Prostate gland (tissue), 2 donors: ENCODE data around the gene RPL41. TPM values are rescaled to one million over a fixed set of nuclear protein-coding genes. Genes with fewer than 3 reads are reported as not detected.

ENCODE experiments used
- DNase-seq: peaks from one replicate; pipeline ENCODE4 v3.0.0-alpha.2; 2019; ENCODE audit warnings: low spot score
- H3K27ac ChIP-seq, 2 donors: fragments of 200-600 bp; sonication (generic); 2 replicates each; pipeline ENCODE4 v1.5.1; 2017 to 2019
- H3K27me3 ChIP-seq: fragments of 200-600 bp; sonication (generic); replicated peaks from 2 replicates; pipeline ENCODE4 v1.5.1; 2019; ENCODE audit not compliant: insufficient read depth
- H3K36me3 ChIP-seq, 2 donors: fragments of 200-600 bp; sonication (generic); 1 replicate in 1 of 2; 2 replicates in 1 of 2; pipeline versions ENCODE4 v1.5.1 to v1.8.1; 2017 to 2019
- H3K4me1 ChIP-seq: fragments of 200-600 bp; sonication (generic); replicated peaks from 2 replicates; pipeline ENCODE4 v1.5.1; 2019
- H3K4me3 ChIP-seq, 2 donors: fragments of 200-600 bp; sonication (generic); 2 replicates each; pipeline ENCODE4 v1.5.1; 2017 to 2019
- H3K9me3 ChIP-seq: fragments of 200-600 bp; sonication (generic); 2 replicates; pipeline ENCODE4 v1.5.1; 2017
- POLR2A ChIP-seq: fragments of 450-650 bp; IDR thresholded peaks from one replicate; pipeline ENCODE4 v1.6.1; 2016; ENCODE audit warnings: antibody characterized with exemption, mild to moderate bottlenecking
- POLR2AphosphoS5 ChIP-seq: sonication (generic); formaldehyde crosslinking; IDR thresholded peaks from one replicate; pipeline ENCODE4 v1.6.1; 2017; ENCODE audit warnings: antibody characterized with exemption
- WGBS: methylation state at CpG from one replicate; pipeline ENCODE4 v1.1.5; 2018; 5-methylcytosine and 5-hydroxymethylcytosine counted together
- intact Hi-C: fragments of 100-400 bp; cut with DNase I; formaldehyde crosslinking; loops from one replicate; pipeline ENCODE4 v1.14.2; 2022
- total RNA-seq, 2 donors: library from RNA; depleted of rRNA; stranded (reverse); fragments of >200 nt; gene quantifications; one replicate each; pipeline ENCODE4 v1.1.0, GENCODE V29; 2016
- TF ChIP-seq, protein P1 (sequence below), 4 experiments: fragments of 200-600 bp in 2 of 4; fragments of 450-650 bp in 2 of 4; sonication (generic) in 2 of 4; IDR thresholded peaks; 1 replicate in 3 of 4; 2 replicates in 1 of 4; pipeline ENCODE4 v1.5.1; 2016 to 2019; ENCODE audit warnings: antibody characterized with exemption in 4 of 4, mild to moderate bottlenecking in 2 of 4, moderate library complexity in 2 of 4

RPL41 gene
- total RNA-seq, 2 donors from 2014 or later: 2,549 to 4,385 TPM

DNA sequence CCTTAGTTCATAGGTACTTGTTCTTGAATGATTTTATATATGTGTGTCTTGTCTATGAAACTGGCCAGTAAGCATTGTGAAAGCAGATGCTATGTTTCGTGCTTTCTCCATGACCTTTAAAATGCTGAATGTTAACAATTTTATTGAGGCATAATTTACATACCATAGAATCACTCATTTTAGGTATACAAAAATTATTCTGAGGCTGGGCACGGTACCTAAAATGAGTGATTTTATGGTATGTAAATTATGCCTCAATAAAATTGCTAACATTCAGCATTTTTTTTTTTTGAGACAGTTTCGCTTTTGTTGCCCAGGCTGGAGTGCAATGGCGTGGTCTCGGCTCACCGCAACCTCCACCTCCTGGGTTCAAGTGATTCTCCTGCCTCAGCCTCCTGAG, 18.5 kb downstream of the RPL41 start:
- intact Hi-C loops: no loop called here
- peaks cover 18% of the 10 kb centered on the region in 2 donors for H3K36me3 ChIP-seq
- H3K9me3 ChIP-seq: no peaks in the 10 kb centered on the region
- no peaks in the 10 kb centered on the region for H3K27me3 ChIP-seq
- no peak overlapping the region for H3K27ac ChIP-seq
- no peak overlapping the region for H3K4me3 ChIP-seq
- H3K4me1 ChIP-seq: no peaks in the 10 kb centered on the region
- TF ChIP-seq POLR2AphosphoS5: no peak
- no peak for DNase-seq
- WGBS: 94% methylated on average over 6 of the region's 6 CpGs

DNA sequence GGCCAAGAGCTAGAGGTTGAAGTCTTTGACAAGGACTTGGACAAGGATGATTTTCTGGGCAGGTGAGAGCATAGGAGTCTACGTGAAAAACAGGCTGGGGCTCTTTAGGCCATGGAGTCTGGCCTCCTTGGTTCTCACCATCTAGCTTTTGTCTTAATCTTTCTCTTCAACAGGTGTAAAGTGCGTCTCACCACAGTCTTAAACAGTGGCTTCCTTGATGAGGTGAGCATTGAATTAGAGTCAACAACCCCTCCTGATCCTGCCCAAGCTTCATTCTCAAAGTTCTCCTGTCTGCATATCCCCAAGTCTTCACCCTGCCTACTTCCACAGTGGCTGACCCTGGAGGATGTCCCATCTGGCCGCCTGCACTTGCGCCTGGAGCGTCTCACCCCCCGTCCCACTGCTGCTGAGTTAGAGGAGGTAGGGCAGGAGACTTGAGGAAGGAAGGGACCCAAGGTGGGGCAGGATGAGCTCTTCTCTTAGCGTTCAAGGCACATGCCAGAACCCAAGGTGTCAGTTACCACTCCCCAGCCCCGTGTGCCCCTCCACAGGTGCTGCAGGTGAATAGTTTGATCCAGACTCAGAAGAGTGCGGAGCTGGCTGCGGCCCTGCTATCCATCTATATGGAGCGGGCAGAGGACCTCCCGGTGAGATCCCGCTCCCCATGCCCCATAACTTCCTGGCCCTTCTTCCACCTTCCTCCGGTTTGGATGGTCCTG, 21.6 kb downstream of the RPL41 start:
- intact Hi-C loops: no loop called here
- DNase-seq: no peak
- TF ChIP-seq POLR2A (no peak), POLR2AphosphoS5 (no peak)
- TF ChIP-seq, protein P1, sequence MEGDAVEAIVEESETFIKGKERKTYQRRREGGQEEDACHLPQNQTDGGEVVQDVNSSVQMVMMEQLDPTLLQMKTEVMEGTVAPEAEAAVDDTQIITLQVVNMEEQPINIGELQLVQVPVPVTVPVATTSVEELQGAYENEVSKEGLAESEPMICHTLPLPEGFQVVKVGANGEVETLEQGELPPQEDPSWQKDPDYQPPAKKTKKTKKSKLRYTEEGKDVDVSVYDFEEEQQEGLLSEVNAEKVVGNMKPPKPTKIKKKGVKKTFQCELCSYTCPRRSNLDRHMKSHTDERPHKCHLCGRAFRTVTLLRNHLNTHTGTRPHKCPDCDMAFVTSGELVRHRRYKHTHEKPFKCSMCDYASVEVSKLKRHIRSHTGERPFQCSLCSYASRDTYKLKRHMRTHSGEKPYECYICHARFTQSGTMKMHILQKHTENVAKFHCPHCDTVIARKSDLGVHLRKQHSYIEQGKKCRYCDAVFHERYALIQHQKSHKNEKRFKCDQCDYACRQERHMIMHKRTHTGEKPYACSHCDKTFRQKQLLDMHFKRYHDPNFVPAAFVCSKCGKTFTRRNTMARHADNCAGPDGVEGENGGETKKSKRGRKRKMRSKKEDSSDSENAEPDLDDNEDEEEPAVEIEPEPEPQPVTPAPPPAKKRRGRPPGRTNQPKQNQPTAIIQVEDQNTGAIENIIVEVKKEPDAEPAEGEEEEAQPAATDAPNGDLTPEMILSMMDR (IDR thresholded peaks at IDR 0.05): no peak
- WGBS: 96% methylated on average over 14 of the region's 14 CpGs
- H3K27ac ChIP-seq: no peak overlapping the region
- no peaks in the 10 kb centered on the region for H3K9me3 ChIP-seq
- no peak overlapping the region for H3K4me3 ChIP-seq
- peaks cover 11 to 12% of the 10 kb centered on the region in 2 donors for H3K36me3 ChIP-seq
- H3K4me1 ChIP-seq: no peaks in the 10 kb centered on the region
- H3K27me3 ChIP-seq: no peaks in the 10 kb centered on the region

DNA sequence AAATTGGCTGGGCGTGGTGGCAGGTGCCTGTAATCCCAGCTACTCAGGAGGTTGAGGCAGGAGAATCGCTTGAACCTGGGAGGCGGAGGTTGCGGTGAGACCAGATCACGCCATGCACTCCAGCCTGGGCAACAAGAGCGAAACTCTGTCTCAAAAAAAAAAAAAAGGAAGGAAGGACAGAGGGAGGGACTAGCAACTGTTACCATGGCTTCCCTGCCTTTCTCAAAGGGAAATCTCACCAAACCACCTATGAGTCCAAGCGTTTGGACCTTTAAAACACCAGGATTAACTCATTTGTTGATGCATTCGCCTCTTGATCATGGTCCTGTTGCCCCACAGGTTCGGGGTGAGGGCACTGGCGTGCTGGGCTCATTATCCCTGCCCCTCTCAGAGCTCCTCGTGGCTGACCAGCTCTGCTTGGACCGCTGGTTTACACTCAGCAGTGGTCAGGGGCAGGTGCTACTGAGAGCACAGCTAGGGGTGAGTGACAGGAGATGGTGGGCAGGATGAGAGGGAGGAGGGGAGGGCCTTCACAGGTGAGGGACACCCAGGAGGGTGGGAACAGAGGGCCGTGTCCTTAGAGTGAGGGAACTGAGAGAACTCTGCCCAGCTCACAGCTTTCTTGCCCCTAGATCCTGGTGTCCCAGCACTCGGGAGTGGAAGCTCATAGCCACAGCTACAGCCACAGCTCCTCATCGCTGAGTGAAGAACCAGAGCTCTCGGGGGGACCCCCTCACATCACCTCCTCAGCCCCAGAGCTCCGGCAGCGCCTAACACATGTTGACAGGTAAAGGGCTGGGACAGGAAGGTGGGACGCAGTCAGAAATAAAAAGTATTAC, 25.7 kb downstream of the RPL41 start:
- Histone ChIP-seq H3K4me3 (no peak overlapping the region), H3K36me3 (peaks cover 12 to 20% of the 10 kb centered on the region in 2 donors), H3K27ac (no peak overlapping the region), H3K4me1 (no peaks in the 10 kb centered on the region), H3K9me3 (no peaks in the 10 kb centered on the region), H3K27me3 (no peaks in the 10 kb centered on the region)
- no peak for DNase-seq
- no peak for TF ChIP-seq POLR2AphosphoS5
- TF ChIP-seq, protein P1 (IDR thresholded peaks at IDR 0.05): no peak
- WGBS: 88% methylated on average over 14 of the region's 19 CpGs
- intact Hi-C loops: no loop called here

DNA sequence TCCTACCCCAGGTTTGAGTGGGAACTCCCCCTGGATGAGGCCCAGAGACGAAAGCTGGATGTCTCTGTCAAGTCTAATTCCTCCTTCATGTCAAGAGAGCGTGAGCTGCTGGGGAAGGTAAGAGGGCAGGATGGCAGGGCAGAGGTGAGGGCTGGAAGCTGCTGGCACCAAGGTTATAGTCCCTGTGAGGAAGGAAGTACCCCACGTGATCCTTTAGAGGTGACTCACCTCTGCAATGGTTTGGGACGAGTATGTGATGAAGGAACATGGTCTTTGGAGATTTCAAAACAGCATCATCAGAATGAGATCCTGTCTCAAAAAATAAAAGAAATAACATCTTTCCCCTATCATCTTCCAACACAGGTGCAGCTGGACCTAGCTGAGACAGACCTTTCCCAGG, 26.8 kb downstream of the RPL41 start:
- no peak for DNase-seq
- peak overlapping the region in 1 of 2 donors; percentile 38 for H3K27ac ChIP-seq
- H3K9me3 ChIP-seq: no peaks in the 10 kb centered on the region
- peaks cover 2 to 11% of the 10 kb centered on the region in 2 donors for H3K36me3 ChIP-seq
- no peak overlapping the region for H3K4me3 ChIP-seq
- intact Hi-C loops: no loop called here
- no peak for TF ChIP-seq POLR2A
- TF ChIP-seq, protein P1 (IDR thresholded peaks at IDR 0.05): no peak
- TF ChIP-seq POLR2AphosphoS5: no peak
- no peaks in the 10 kb centered on the region for H3K4me1 ChIP-seq
- H3K27me3 ChIP-seq: no peaks in the 10 kb centered on the region
- WGBS: 80% methylated on average over 4 of the region's 4 CpGs

DNA sequence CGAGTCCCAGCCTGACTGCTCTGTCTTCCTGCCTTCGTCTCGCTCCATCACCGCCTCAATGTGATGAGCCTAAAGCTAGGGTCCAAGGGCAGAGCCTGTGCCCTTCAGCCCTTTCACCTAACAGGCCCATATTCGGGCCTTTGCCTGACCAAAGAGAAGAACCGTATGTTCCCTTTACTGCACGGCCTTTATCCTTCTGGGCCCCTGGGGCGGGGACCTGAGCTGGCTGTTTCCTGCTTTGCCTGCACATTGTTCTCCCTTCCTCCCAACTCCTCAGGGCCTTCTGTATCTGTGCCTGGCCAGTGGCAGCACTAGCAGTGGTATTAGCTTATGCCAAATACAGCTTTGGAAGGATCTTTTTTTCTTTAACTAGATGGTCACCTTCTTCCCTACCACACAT, 27.4 kb downstream of the RPL41 start:
- peaks cover 0 to 11% of the 10 kb centered on the region in 2 donors for H3K36me3 ChIP-seq
- no peak for DNase-seq
- H3K27me3 ChIP-seq: no peaks in the 10 kb centered on the region
- H3K27ac ChIP-seq: peak overlapping the region in 1 of 2 donors; percentile 38
- no peaks in the 10 kb centered on the region for H3K9me3 ChIP-seq
- WGBS: 80% methylated on average over 8 of the region's 8 CpGs
- intact Hi-C loops: no loop called here
- H3K4me1 ChIP-seq: no peaks in the 10 kb centered on the region
- TF ChIP-seq POLR2AphosphoS5 (no peak), POLR2A (no peak)
- TF ChIP-seq, protein P1 (IDR thresholded peaks at IDR 0.05): no peak
- no peak overlapping the region for H3K4me3 ChIP-seq
